ENCODE measurements around the gene HOMEZ. TPM values are rescaled to one million over a fixed set of nuclear protein-coding genes. Genes with fewer than 3 reads are reported as not detected.
"Not testable (repeated sequence)": the region's sequence is repeated elsewhere in the genome, so short reads cannot be mapped to it uniquely, and the experiment has no call there.

Gene HOMEZ
- total RNA-seq, 1 donor from 2014 or later: 21.0 TPM

DNA sequence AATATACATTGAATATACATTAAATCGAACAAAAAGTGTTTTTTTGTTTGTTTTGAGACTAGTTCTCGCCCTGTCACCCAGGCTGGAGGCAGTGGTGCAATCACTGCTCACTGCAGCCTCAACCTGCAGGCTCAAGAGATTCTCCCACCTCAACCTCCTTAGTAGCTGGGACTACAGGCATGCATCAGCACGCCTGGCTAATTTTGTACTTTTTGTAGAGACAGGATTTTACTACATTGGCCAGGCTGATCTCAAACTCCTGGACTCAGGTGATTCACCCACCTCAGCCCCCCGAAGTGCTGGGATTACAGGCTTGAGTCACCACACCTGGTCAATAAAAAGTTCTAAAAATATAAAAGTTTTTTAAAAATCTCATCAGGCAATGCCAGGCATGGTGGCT is 58.4 kb downstream of the HOMEZ start:
- peaks cover 3% of the 10 kb centered on the region for H3K27me3 Mint-ChIP-seq (ENCODE audit: insufficient read depth, low read depth)

DNA sequence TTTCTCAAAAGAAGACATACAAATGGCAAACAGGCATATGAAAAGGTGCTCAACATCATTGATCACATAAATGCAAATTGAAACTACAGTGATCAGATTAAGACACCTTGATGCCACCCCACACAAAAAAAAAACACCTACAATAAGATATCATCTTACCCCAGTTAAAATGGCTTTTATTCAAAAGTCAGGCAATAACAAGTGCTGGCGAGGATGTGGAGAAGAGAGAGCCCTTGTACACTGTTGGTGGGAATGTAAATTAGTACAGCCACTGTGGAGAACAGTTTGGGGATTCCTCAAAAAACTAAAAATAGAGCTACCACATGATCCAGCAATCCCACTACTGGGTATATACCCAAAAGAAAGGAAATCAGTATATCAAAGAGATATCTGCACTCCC is 61.0 kb downstream of the HOMEZ start:
- not testable (repeated sequence) for H3K4me3 ChIP-seq; H3K9ac ChIP-seq; H4K20me1 ChIP-seq (ENCODE audit: low read depth); H3K4me3 Mint-ChIP-seq; H3K4me2 ChIP-seq; H3K4me1 ChIP-seq; H3F3A ChIP-seq (ENCODE audit: low read depth); DNase-seq (ENCODE audit: low spot score); H3K27ac ChIP-seq; H3K27me3 ChIP-seq; H3K27ac Mint-ChIP-seq; H3K4me1 Mint-ChIP-seq; H3K9me3 ChIP-seq (ENCODE audit: low read depth); H2AFZ ChIP-seq (replicated peaks); H3K79me2 ChIP-seq (ENCODE audit: low read depth); H3K27me3 Mint-ChIP-seq (ENCODE audit: insufficient read depth, low read depth); H3K36me3 ChIP-seq; H3K36me3 Mint-ChIP-seq
- peaks cover 17% of the 10 kb centered on the region for H3K9me3 Mint-ChIP-seq

More for the DNA sequence above, 58.4 kb downstream of the HOMEZ start:
- H3K9ac ChIP-seq: no peak overlapping the region
- Mint-ChIP-seq H3K36me3 (no peaks in the 10 kb centered on the region), H3K4me1 (no peaks in the 10 kb centered on the region), H3K4me3 (no peak overlapping the region), H3K27ac (no peak overlapping the region), H3K9me3 (peaks cover 23% of the 10 kb centered on the region)
- no peaks in the 10 kb centered on the region for H3K79me2 ChIP-seq (ENCODE audit: low read depth)
- no peak overlapping the region for H2AFZ ChIP-seq (replicated peaks)
- no peak overlapping the region for H3K4me2 ChIP-seq
- no peaks in the 10 kb centered on the region for H3F3A ChIP-seq (ENCODE audit: low read depth)
- H3K4me3 ChIP-seq: no peak overlapping the region
- no peaks in the 10 kb centered on the region for H3K4me1 ChIP-seq
- no peaks in the 10 kb centered on the region for H3K27me3 ChIP-seq
- TF ChIP-seq EZH2 (IDR thresholded peaks at IDR 0.05): no peak
- TF ChIP-seq CTCF (IDR thresholded peaks at IDR 0.05): no peak
- TF ChIP-seq EZH2phosphoT487 (IDR thresholded peaks at IDR 0.05): no peak
- H4K20me1 ChIP-seq (ENCODE audit: low read depth): no peaks in the 10 kb centered on the region
- no peaks in the 10 kb centered on the region for H3K36me3 ChIP-seq
- no peaks in the 10 kb centered on the region for H3K9me3 ChIP-seq (ENCODE audit: low read depth)
- no peak for DNase-seq (ENCODE audit: low spot score)
- H3K27ac ChIP-seq: no peak overlapping the region

Small RNA genes lying within 50 kb of the gene (small RNA-seq; reads per million reads assigned to genes)
- gene AL049829.1 (not detected), gene RNU6-1046P (not detected)

Other genes with a start within 250 kb of the HOMEZ start
- gene PSMB11, start 243.9 kb downstream of the HOMEZ start, total RNA-seq (ENCODE audit: low replicate concordance): not detected in 2 replicates
- 15.0 and 35.9 TPM in 2 replicates for gene CDH24, start 228.6 kb downstream of the HOMEZ start, total RNA-seq (ENCODE audit: low replicate concordance)
- gene ACIN1, start 191.0 kb downstream of the HOMEZ start, total RNA-seq (ENCODE audit: low replicate concordance): 184 and 215 TPM in 2 replicates
- gene C14orf119, start 190.6 kb downstream of the HOMEZ start, total RNA-seq (ENCODE audit: low replicate concordance): 32.0 and 37.5 TPM in 2 replicates
- 0.06 TPM in 1 of 2 replicates, not detected in the other for gene CIROP, start 181.1 kb downstream of the HOMEZ start, total RNA-seq (ENCODE audit: low replicate concordance)
- gene CEBPE, start 166.9 kb downstream of the HOMEZ start, total RNA-seq (ENCODE audit: low replicate concordance): not detected in 2 replicates
- 56.5 and 83.7 TPM in 2 replicates for gene SLC7A8, start 102.5 kb downstream of the HOMEZ start, total RNA-seq (ENCODE audit: low replicate concordance)
- gene RNF212B, start 48.2 kb downstream of the HOMEZ start, total RNA-seq (ENCODE audit: low replicate concordance): 0.50 TPM in 1 of 2 replicates, not detected in the other
- gene PPP1R3E, start 16.7 kb upstream of the HOMEZ start, total RNA-seq (ENCODE audit: low replicate concordance): 6.3 and 10.6 TPM in 2 replicates
- gene BCL2L2, start 20.7 kb upstream of the HOMEZ start, total RNA-seq (ENCODE audit: low replicate concordance): 14.9 and 18.0 TPM in 2 replicates
- 264 and 298 TPM in 2 replicates for gene PABPN1, start 35.3 kb upstream of the HOMEZ start, total RNA-seq (ENCODE audit: low replicate concordance)
- 22.2 and 80.8 TPM in 2 replicates for gene SLC22A17, start 66.8 kb upstream of the HOMEZ start, total RNA-seq (ENCODE audit: low replicate concordance)
- 21.7 and 74.3 TPM in 2 replicates for gene EFS, start 79.0 kb upstream of the HOMEZ start, total RNA-seq (ENCODE audit: low replicate concordance)
- gene IL25, start 86.7 kb upstream of the HOMEZ start, total RNA-seq (ENCODE audit: low replicate concordance): not detected in 2 replicates
- gene CMTM5, start 90.9 kb upstream of the HOMEZ start, total RNA-seq (ENCODE audit: low replicate concordance): 4.3 and 6.9 TPM in 2 replicates
- gene MYH6, start 122.1 kb upstream of the HOMEZ start, total RNA-seq (ENCODE audit: low replicate concordance): 0.03 TPM in 1 of 2 replicates, not detected in the other
- gene MYH7, start 149.5 kb upstream of the HOMEZ start, total RNA-seq (ENCODE audit: low replicate concordance): 0.19 TPM in 1 of 2 replicates, not detected in the other
- gene NGDN, start 183.6 kb upstream of the HOMEZ start, total RNA-seq (ENCODE audit: low replicate concordance): 51.1 and 60.1 TPM in 2 replicates